ENCODE results near the gene SLC10A6. TPM values are rescaled to one million over a fixed set of nuclear protein-coding genes. Genes with fewer than 3 reads are reported as not detected.
A peak's percentile ranks its signal among the peaks of the same experiment; 100 is the strongest.

Gene SLC10A6
- total and polyA plus RNA-seq, 2 of the 13 experiments (the other 11 are each of a cell fraction or from before 2014, with no cell fraction given), result not detected

GRCh38 chr4:86891762-86892635, 42.8 kb upstream of the SLC10A6 start, which contains the start of gene C4orf36 (continued):
- peak; percentile 67 for TF ChIP-seq NRL (CRISPR knock-in tag; IDR thresholded peaks at IDR 0.05; ENCODE audit: borderline replicate concordance)
- peak; percentile 59; the same call in 1 of the 2 replicates for TF ChIP-seq ZNF780A (CRISPR knock-in tag; IDR thresholded peaks at IDR 0.05)
- no peak for TF ChIP-seq ZBTB40 (IDR thresholded peaks at IDR 0.05)
- TF ChIP-seq ZBTB40 (CRISPR knock-in tag; IDR thresholded peaks at IDR 0.05), result peak; percentile 57; the same call in 1 of the 2 replicates
- 0 out of 2 replicates have a peak, but pooled peaks have one; percentile 24 for TF ChIP-seq FOXO1 (CRISPR knock-in tag; IDR thresholded peaks at IDR 0.05)
- peak; percentile 80 for TF ChIP-seq ZNF709 (CRISPR knock-in tag; IDR thresholded peaks at IDR 0.05)
- no peak for TF ChIP-seq PAWR (CRISPR knock-in tag; IDR thresholded peaks at IDR 0.05; ENCODE audit: borderline replicate concordance)
- TF ChIP-seq SAFB2 (CRISPR knock-in tag; IDR thresholded peaks at IDR 0.05; ENCODE audit: borderline replicate concordance, low read depth), result 0 out of 2 replicates have a peak, but pooled peaks have one; percentile 51
- no peak for TF ChIP-seq ZNF124 (CRISPR knock-in tag; IDR thresholded peaks at IDR 0.05)
- TF ChIP-seq NONO (IDR thresholded peaks at IDR 0.05), result no peak
- 0 out of 2 replicates have a peak, but pooled peaks have one; percentile 25 for TF ChIP-seq NONO (CRISPR knock-in tag; conservative IDR thresholded peaks at IDR 0.05)
- TF ChIP-seq, protein P1, sequence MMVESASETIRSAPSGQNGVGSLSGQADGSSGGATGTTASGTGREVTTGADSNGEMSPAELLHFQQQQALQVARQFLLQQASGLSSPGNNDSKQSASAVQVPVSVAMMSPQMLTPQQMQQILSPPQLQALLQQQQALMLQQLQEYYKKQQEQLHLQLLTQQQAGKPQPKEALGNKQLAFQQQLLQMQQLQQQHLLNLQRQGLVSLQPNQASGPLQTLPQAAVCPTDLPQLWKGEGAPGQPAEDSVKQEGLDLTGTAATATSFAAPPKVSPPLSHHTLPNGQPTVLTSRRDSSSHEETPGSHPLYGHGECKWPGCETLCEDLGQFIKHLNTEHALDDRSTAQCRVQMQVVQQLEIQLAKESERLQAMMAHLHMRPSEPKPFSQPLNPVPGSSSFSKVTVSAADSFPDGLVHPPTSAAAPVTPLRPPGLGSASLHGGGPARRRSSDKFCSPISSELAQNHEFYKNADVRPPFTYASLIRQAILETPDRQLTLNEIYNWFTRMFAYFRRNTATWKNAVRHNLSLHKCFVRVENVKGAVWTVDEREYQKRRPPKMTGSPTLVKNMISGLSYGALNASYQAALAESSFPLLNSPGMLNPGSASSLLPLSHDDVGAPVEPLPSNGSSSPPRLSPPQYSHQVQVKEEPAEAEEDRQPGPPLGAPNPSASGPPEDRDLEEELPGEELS (CRISPR knock-in tag; IDR thresholded peaks at IDR 0.05), result no peak
- peak; percentile 15 for TF ChIP-seq XRCC5 (optimal IDR thresholded peaks at IDR 0.05; ENCODE audit: low read length)
- 0 out of 2 replicates have a peak, but pooled peaks have one; percentile 8 for TF ChIP-seq MXD3 (CRISPR knock-in tag; IDR thresholded peaks at IDR 0.05)
- TF ChIP-seq, protein P2, sequence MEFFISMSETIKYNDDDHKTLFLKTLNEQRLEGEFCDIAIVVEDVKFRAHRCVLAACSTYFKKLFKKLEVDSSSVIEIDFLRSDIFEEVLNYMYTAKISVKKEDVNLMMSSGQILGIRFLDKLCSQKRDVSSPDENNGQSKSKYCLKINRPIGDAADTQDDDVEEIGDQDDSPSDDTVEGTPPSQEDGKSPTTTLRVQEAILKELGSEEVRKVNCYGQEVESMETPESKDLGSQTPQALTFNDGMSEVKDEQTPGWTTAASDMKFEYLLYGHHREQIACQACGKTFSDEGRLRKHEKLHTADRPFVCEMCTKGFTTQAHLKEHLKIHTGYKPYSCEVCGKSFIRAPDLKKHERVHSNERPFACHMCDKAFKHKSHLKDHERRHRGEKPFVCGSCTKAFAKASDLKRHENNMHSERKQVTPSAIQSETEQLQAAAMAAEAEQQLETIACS (CRISPR knock-in tag; IDR thresholded peaks at IDR 0.05), result peak; percentile 92
- 0 out of 2 replicates have a peak, but pooled peaks have one; percentile 50 for TF ChIP-seq ZNF501 (CRISPR knock-in tag; IDR thresholded peaks at IDR 0.05)
